HG03442 (cell line): Measurements from ENCODE around the gene OR10H1.
"Not testable (repeated sequence)": the region's sequence is repeated elsewhere in the genome, so short reads cannot be mapped to it uniquely, and the experiment has no call there.

Experiments
- ATAC-seq: cut with Tn5 transposase; IDR thresholded peaks from one replicate; pipeline ENCODE4 v1.9.1; 2021; ENCODE audit warnings: mild to moderate bottlenecking, moderate library complexity; ENCODE audit not compliant: unreplicated experiment

The OR10H1 gene, protein sequence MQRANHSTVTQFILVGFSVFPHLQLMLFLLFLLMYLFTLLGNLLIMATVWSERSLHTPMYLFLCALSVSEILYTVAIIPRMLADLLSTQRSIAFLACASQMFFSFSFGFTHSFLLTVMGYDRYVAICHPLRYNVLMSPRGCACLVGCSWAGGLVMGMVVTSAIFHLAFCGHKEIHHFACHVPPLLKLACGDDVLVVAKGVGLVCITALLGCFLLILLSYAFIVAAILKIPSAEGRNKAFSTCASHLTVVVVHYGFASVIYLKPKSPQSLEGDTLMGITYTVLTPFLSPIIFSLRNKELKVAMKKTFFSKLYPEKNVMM

DNA sequence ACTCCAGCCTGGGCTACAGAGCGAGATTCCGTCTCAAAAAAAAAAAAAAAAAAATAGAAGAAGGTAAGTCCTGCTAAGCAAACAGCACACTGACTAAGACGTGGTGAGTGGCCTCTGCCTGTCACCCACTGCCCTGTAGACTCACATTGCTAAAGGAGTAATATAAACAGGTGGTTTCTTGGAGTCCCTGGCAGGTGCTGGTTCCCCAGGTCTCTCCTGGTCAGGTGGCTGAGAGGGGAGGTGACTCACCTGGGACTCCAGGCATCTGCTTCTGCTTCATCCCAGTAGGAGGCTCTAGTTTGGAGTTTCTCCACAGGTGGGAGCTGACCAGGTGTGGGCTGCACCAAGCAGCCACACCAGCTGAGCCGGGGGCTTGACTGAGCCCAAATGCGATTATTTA is at the start of gene OR10H1:
Gene OR10H1 (minus strand): TSS at position 359 of the 400 bp plus-strand sequence. CDS start 7,627 bp downstream, outside the sequence.
- no peak for ATAC-seq

DNA sequence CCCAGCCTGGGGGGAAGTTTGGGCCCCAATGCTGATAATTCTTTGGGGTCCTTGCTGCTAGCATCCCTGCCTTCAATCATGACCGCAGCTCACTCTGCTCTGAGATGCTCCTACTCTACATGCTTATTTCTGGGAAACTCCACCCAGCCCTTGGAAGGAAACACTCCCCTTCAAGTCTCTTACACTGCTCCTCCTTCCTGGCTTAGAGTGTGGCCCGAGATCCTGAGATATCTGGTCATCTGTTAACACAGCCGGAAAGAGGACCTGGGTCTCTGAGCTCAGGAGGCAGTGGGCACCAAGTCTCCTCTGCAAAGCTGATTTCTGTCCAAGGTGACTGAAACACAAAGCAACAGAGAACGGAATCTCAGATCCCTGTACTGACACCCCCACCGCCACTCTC is 49.4 kb upstream of the OR10H1 start:
- ATAC-seq: no peak

- no peak for ATAC-seq
Observed at GRCh38 chr19:15863272-15863671, 47.8 kb upstream of the OR10H1 start.

- no peak for ATAC-seq
Observed at GRCh38 chr19:15862444-15862843, 47.0 kb upstream of the OR10H1 start.

- no peak for ATAC-seq
Observed at GRCh38 chr19:15860522-15860921, 45.1 kb upstream of the OR10H1 start.

- ATAC-seq: no peak
Observed at GRCh38 chr19:15859187-15859586, 43.7 kb upstream of the OR10H1 start.

GRCh38 chr19:15850385-15850784 is 34.9 kb upstream of the OR10H1 start:
- ATAC-seq: no peak

- ATAC-seq: no peak
Observed at GRCh38 chr19:15846923-15847322, 31.5 kb upstream of the OR10H1 start.

DNA sequence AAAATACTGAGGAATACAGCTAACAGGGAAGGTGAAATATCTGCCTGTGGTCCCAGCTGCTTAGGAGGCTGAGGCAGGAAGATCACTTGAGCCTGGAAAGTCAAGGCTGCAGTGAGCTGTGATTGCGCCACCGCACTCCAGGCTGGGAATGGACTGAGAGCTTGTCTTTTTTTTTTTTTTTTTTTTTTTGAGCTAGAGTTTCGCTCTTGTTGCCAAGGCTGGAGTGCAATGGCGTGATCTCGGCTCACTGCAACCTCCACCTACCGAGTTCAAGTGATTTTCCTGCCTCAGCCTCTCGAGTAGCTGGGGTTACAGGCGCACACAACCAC is 28.4 kb upstream of the OR10H1 start:
- not testable (repeated sequence) for ATAC-seq

DNA sequence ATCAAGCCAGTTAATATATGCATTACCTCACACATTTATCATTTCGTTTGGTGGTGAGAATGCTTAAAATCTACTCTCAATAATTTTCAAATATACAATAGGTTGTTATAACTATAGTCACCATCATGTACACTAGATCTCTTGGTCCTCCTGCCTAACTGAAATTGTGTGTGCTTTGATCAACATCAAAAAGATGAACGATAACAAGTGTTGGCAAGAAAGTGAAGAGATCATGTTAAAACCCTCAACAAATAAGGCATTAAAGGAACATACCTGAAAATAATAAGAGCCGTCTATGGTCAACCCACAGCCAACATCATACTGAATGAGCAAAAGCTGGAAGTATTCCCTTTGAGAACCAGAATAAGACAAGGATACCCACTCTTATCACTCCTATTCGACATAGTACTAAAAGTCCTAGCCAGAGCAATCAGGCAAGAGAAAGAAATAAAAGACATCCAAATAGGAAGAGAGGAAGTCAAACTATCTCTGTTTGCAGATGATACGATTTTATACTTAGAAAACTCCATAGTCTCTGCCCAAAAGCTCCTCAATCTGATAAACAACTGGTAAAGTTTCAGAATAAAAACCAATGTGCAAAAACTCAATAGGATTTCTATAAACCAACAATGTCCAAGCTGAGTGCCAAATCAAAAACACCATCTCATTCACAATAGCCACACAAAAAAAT is 27.9 kb upstream of the OR10H1 start:
- no peak for ATAC-seq

GRCh38 chr19:15841875-15842569 is 26.6 kb upstream of the OR10H1 start:
- ATAC-seq: no peak

DNA sequence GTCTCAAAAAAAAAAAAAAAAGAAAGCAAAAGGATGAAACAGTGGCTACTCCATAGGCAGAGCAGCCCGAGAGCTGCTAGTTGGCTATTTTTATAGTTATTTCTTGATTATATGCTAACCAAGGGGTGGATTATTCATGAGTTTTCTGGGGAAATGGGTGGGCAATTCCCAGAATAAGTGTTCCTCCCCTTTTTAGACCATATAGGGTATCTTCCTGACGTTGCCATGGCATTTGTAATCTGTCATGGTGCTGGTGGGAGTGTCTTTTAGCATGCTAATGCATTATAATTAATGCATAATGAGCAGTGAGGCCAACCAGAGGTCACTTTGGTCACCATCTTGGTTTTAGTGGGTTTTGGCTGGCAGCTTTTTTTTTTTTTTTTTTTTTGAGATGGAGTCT is 25.4 kb upstream of the OR10H1 start:
- no peak for ATAC-seq

DNA sequence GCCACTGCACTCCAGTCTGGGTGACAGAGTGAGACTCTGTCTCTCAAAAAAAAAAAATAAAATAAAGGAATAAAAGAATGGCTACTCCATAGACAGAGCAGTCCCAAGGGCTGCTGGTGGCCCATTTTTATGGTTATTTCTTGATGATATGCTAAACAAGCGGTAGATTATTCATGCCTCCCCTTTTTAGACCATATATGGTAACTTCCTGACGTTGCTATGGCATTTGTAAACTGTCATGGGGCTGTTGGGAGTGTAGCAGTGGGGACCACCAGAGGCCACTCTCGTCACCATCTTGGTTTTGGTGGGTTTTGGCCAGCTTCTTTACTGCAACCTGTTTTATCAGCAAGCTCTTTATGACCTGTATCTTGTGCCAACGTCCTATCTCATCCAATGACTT is 24.4 kb upstream of the OR10H1 start:
- not testable (repeated sequence) for ATAC-seq

DNA sequence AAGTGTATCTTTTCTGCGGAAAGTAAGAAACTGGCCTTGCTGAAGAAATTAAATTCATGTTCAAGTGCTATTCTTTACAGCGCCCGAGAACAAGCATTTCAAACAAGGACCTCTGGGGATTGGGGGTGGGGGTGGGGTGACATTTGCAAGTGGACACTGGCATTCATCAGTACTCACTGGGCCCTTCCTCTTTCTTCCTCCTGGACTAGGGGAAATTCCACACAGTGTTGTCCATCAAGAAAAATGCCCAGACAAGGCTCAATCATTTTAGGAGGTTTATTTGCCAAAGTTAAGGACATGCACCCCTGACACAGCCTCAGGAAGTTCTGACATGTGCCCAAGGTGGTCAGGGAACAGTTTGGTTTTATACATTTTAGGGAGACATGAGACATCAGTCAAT is 22.9 kb upstream of the OR10H1 start:
- ATAC-seq: no peak

GRCh38 chr19:15837221-15837731 is 21.8 kb upstream of the OR10H1 start:
- no peak for ATAC-seq

- ATAC-seq: peak; percentile 94
Observed at GRCh38 chr19:15836330-15837220, 21.1 kb upstream of the OR10H1 start.

DNA sequence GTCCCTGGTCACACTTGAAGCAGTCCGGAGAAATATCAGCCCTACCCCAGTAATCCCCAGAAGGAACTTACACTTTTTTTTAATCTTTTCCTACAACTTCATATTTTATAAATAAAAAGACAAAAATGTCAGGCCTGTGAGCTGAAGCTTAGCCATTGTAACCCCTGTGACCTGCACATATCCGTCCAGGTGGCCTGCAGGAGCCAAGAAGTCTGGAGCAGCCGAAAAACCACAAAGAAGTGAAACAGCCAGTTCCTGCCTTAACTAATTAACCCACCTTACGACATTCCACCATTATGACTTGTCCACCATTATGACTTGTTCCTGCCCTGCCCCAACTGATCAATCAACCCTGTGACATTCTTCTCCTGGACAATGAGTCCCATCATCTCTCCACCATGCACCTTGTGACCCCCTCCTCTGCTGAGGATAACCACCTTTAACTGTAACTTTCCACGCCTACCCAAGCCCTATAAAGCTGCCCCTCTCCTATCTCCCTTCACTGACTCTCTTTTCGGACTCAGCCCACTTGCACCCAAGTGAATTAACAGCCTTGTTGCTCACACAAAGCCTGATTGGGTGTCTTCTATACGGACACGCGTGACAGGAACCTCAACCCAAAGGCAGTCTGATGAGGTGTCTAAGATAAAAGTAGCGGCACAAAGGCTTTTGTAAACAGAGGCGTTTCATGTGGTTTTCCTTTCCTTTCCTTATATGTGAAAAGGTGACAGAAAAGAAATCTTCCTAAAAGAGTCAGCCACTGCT is 20.3 kb upstream of the OR10H1 start:
- ATAC-seq: not testable (repeated sequence)

GRCh38 chr19:15834232-15834631 is 18.8 kb upstream of the OR10H1 start:
- not testable (repeated sequence) for ATAC-seq

DNA sequence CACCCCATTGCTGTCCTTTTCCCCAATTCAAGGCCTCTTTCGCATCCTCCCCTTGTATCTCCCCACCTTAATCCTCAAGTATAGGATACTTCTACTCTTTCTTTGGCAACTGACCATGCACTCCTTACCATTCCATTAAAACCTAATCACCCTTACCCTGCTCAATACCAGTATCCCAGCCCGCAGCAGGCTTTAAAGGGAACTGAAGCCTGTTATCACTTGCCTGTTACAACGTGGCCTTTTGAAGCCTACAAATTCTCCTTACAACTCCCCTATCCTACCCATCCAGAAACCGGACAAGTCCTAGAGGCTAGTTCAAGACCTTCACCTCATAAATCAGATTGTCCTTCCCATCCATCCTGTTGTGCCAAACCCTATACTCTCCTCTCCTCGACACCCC is 16.2 kb upstream of the OR10H1 start:
- ATAC-seq: no peak

DNA sequence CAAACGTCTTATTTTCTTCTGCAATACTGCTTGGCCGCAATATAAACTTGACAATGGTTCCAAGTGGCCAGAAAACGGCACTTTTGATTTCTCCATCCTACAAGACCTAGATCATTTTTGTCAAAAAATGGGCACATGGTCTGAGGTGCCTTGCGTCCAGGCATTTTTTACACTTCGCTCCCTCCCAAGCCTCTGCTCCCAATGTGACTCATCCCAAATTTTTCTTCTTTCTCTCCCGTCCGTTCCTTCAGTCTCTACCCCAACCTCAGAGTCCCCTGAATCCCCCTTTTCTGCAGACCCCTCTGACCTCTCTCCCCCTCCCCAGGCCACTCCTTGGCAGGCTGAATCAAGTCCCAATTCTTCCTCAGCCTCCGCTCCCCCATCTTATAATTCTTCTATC is 14.3 kb upstream of the OR10H1 start:
- ATAC-seq: no peak
